GM18526 (cell line): ENCODE results near the gene NTRK1.

ENCODE experiments used
- POLR2A ChIP-seq: IDR thresholded peaks from 3 replicates; pipeline ENCODE4 v1.6.1; 2011; ENCODE audit not compliant: insufficient read length; ENCODE audit errors: extremely low read depth

The NTRK1 gene

GRCh38 chr1:156913809-156914387, 53.2 kb downstream of the NTRK1 start:
- TF ChIP-seq POLR2A = no peak

- no peak for TF ChIP-seq POLR2A
Measured at GRCh38 chr1:156914440-156914856, 53.8 kb downstream of the NTRK1 start.

- TF ChIP-seq POLR2A = no peak
Measured at GRCh38 chr1:156920233-156921052, 59.8 kb downstream of the NTRK1 start, which contains the start of gene LRRC71. LRRC71 (plus strand) TSS chr1:156920632; CDS start chr1:156920804, 172 bp downstream.

- no peak for TF ChIP-seq POLR2A
Measured at GRCh38 chr1:156921053-156921529, 60.4 kb downstream of the NTRK1 start.

- TF ChIP-seq POLR2A = no peak
Measured at GRCh38 chr1:156922986-156923669, 62.5 kb downstream of the NTRK1 start.

- no peak for TF ChIP-seq POLR2A
Measured at GRCh38 chr1:156923670-156924477, 63.2 kb downstream of the NTRK1 start.

- TF ChIP-seq POLR2A = no peak
Measured at GRCh38 chr1:156924478-156925153, 64.0 kb downstream of the NTRK1 start.

GRCh38 chr1:156925154-156926010, 64.7 kb downstream of the NTRK1 start:
- TF ChIP-seq POLR2A = no peak

GRCh38 chr1:156926175-156926574, 65.5 kb downstream of the NTRK1 start:
- TF ChIP-seq POLR2A = no peak

- no peak for TF ChIP-seq POLR2A
Measured at GRCh38 chr1:156927215-156928042, 66.8 kb downstream of the NTRK1 start.

GRCh38 chr1:156928043-156928602, 67.5 kb downstream of the NTRK1 start:
- no peak for TF ChIP-seq POLR2A

GRCh38 chr1:156929596-156930238, 69.1 kb downstream of the NTRK1 start:
- TF ChIP-seq POLR2A = no peak

- TF ChIP-seq POLR2A = no peak
Measured at GRCh38 chr1:156930483-156930882, 69.8 kb downstream of the NTRK1 start.
